Right lobe of liver (tissue), 6 donors: ENCODE measurements around the gene GPR35. TPM values are rescaled to one million over a fixed set of nuclear protein-coding genes. Genes with fewer than 3 reads are reported as not detected.
A peak's percentile ranks its signal among the peaks of the same experiment; 100 is the strongest.

Source experiments
- ATAC-seq, 4 donors: fragments of 200-7000 bp; cut with Tn5 transposase; one replicate each; pipeline ENCODE4 v1.9.1; 2020; ENCODE audit warnings: mild to moderate bottlenecking in 4 of 4, moderate library complexity in 4 of 4
- DNase-seq, 3 donors: peaks; one replicate each; pipeline ENCODE4 v3.0.0-alpha.2; 2020
- H3K27ac ChIP-seq, 3 donors: fragments of 200-600 bp; one replicate each; pipeline ENCODE4 v1.8.0; 2022
- H3K27me3 ChIP-seq, 2 donors: fragments of 200-600 bp; one replicate each; pipeline ENCODE4 v1.8.0; 2022
- H3K36me3 ChIP-seq, 4 donors: fragments of 200-600 bp; sonication (generic) in 1 of 4; one replicate each; pipeline versions ENCODE4 v1.5.1 to v1.8.0; 2017 to 2022; ENCODE audit warnings: control low read depth in 1 of 4
- H3K4me1 ChIP-seq, 4 donors: fragments of 200-600 bp; sonication (generic) in 1 of 4; one replicate each; pipeline versions ENCODE4 v1.5.1 to v1.8.0; 2017 to 2022; ENCODE audit warnings: control low read depth in 1 of 4
- H3K4me3 ChIP-seq, 3 donors: fragments of 200-600 bp; one replicate each; pipeline ENCODE4 v1.8.0; 2022
- H3K9me3 ChIP-seq, 4 donors: fragments of 200-600 bp; sonication (generic) in 1 of 4; one replicate each; pipeline versions ENCODE4 v1.5.1 to v1.8.0; 2017 to 2022; ENCODE audit warnings: control low read depth in 1 of 4
- CTCF ChIP-seq, 4 donors: fragments of 200-600 bp in 3 of 4; fragments of 450-650 bp in 1 of 4; IDR thresholded peaks; one replicate each; pipeline versions ENCODE4 v1.5.1 to v1.8.0; 2016 to 2022; ENCODE audit warnings: antibody characterized with exemption in 4 of 4, mild to moderate bottlenecking in 2 of 4
- POLR2A ChIP-seq: fragments of 450-650 bp; IDR thresholded peaks from one replicate; pipeline ENCODE4 v1.6.1; 2017; ENCODE audit warnings: antibody characterized with exemption, mild to moderate bottlenecking
- WGBS: methylation state at CpG from one replicate; pipeline ENCODE4 v1.1.6; 2018; ENCODE audit warnings: low coverage, low lambda C conversion rate; ENCODE audit not compliant: insufficient coverage; ENCODE audit errors: missing lambda C conversion rate; 5-methylcytosine and 5-hydroxymethylcytosine counted together
- intact Hi-C, 2 donors: fragments of 100-400 bp; cut with DNase I; formaldehyde crosslinking; loops; one replicate each; pipeline versions ENCODE4 v1.11.2 to v1.14.1; 2022
- total RNA-seq, 6 experiments: library from RNA; depleted of rRNA in 2 of 6; stranded (reverse); fragments of >200 nt in 2 of 6; fragmentation: NEBNext Ultra II Directional in 3 of 6; extraction: Animal tissue kit (Norgen Biotek cat#: 25700) in 3 of 6; gene quantifications; one replicate each; pipeline versions ENCODE4 v1.1.0 to v1.2.4, GENCODE V29; 2016 to 2023
- donor health status: DM: no; HTN: yes; CAD: no.
- donor health status: DM: no; HTN: no; CAD: no.
- donor health status: DM: no; HTN: no; CAD: no.
- donor health status: DM: no; HTN: yes; CAD: no.
- donor health status: DM: no; HTN: yes; CAD: no.

GPR35 gene
- total RNA-seq, 6 experiments from 2014 or later, result 0.11 to 1.2 (median 0.72) TPM

- H3K36me3 ChIP-seq, result peaks cover 0 to 5% (median under 1%) of the 10 kb centered on the region in 4 donors
- ATAC-seq, result no peak
- H3K4me1 ChIP-seq, result peaks cover 0 to 26% (median 6%) of the 10 kb centered on the region in 4 donors
- TF ChIP-seq CTCF (IDR thresholded peaks at IDR 0.05), result no peak
- no peak for TF ChIP-seq POLR2A
- H3K4me3 ChIP-seq, result no peak overlapping the region
- intact Hi-C loops, result no loop called here
- 85% methylated on average over 4 of the region's 6 CpGs for whole genome bisulfite sequencing
- DNase-seq, result no peak
- H3K9me3 ChIP-seq, result no peaks in the 10 kb centered on the region
- H3K27ac ChIP-seq, result no peak overlapping the region
- no peaks in the 10 kb centered on the region for H3K27me3 ChIP-seq
Observed at GRCh38 chr2:240591226-240591625, 34.1 kb upstream of the GPR35 start.

- no peak for ATAC-seq
- peak; percentile 14 to 38 (median 38) for DNase-seq
- H3K4me3 ChIP-seq, result no peak overlapping the region
- H3K4me1 ChIP-seq, result peaks cover 0 to 31% (median 8%) of the 10 kb centered on the region in 4 donors
- H3K27me3 ChIP-seq, result no peaks in the 10 kb centered on the region
- H3K27ac ChIP-seq, result no peak overlapping the region
- 83% methylated on average over 2 of the region's 13 CpGs for WGBS
- intact Hi-C loops, result no loop called here
- TF ChIP-seq POLR2A, result no peak
- no peaks in the 10 kb centered on the region for H3K9me3 ChIP-seq
- peaks cover 0 to 5% (median under 1%) of the 10 kb centered on the region in 4 donors for H3K36me3 ChIP-seq
Observed at GRCh38 chr2:240591784-240592183, 33.5 kb upstream of the GPR35 start.

GRCh38 chr2:240593026-240593702 lies 32.1 kb upstream of the GPR35 start:
- intact Hi-C loops, result no loop called here
- DNase-seq (peak in 2 of 3 donors; percentile 39 to 57), ATAC-seq (no peak)
- no peak overlapping the region for H3K4me3 ChIP-seq
- H3K27ac ChIP-seq, result no peak overlapping the region
- WGBS, result 73% methylated on average over 10 of the region's 20 CpGs
- H3K9me3 ChIP-seq, result no peaks in the 10 kb centered on the region
- H3K4me1 ChIP-seq, result peaks cover 0 to 21% (median 5%) of the 10 kb centered on the region in 4 donors
- TF ChIP-seq POLR2A, result no peak
- no peak for TF ChIP-seq CTCF (IDR thresholded peaks at IDR 0.05)
- peaks cover 0 to 5% (median under 1%) of the 10 kb centered on the region in 4 donors for H3K36me3 ChIP-seq
- H3K27me3 ChIP-seq, result no peaks in the 10 kb centered on the region

- intact Hi-C loops, result no loop called here
- Histone ChIP-seq H3K27ac (no peak overlapping the region), H3K4me3 (no peak overlapping the region), H3K4me1 (peaks cover 0 to 21% (median 5%) of the 10 kb centered on the region in 4 donors), H3K27me3 (no peaks in the 10 kb centered on the region), H3K9me3 (no peaks in the 10 kb centered on the region), H3K36me3 (peaks cover 0 to 11% (median under 1%) of the 10 kb centered on the region in 4 donors)
- no CpG with 5 or more reads among the region's 19 CpGs for WGBS
- DNase-seq (peak in 2 of 3 donors; percentile 43 to 49), ATAC-seq (no peak)
- TF ChIP-seq CTCF (IDR thresholded peaks at IDR 0.05), result no peak
- TF ChIP-seq POLR2A, result no peak
Observed at GRCh38 chr2:240593703-240594451, 31.4 kb upstream of the GPR35 start.
